Mesenchymal stem cell (in vitro differentiated cells and primary cell): Measurements from ENCODE around the gene REPIN1.
A peak's percentile ranks its signal among the peaks of the same experiment; 100 is the strongest.

ENCODE experiments used
- DNase-seq: peaks from one replicate; pipeline ENCODE4 v3.0.0-alpha.2; 2013
- H2AFZ ChIP-seq: one replicate; pipeline ENCODE4 v1.6.1; 2013; ENCODE audit warnings: low read depth, mild to moderate bottlenecking, control low read depth, inconsistent platforms, low read length, moderate library complexity
- H2AK5ac ChIP-seq: 2 replicates; pipeline ENCODE4 v1.6.1; 2013; ENCODE audit warnings: low read length, moderate library complexity, mild to moderate bottlenecking, inconsistent platforms; ENCODE audit not compliant: severe bottlenecking
- H2BK120ac ChIP-seq: one replicate; pipeline ENCODE4 v1.6.1; 2013; ENCODE audit warnings: low read depth, mild to moderate bottlenecking, inconsistent platforms, low read length, moderate library complexity
- H2BK12ac ChIP-seq, 2 experiments: one replicate each; pipeline ENCODE4 v1.6.1; 2013; ENCODE audit warnings: inconsistent platforms in 2 of 2, low read length in 2 of 2, mild to moderate bottlenecking in 2 of 2, moderate library complexity in 2 of 2, control low read depth in 1 of 2
- H2BK15ac ChIP-seq: one replicate; pipeline ENCODE4 v1.6.1; 2013; ENCODE audit warnings: mild to moderate bottlenecking, low read depth, inconsistent platforms; ENCODE audit not compliant: poor library complexity, severe bottlenecking
- H2BK5ac ChIP-seq: 2 replicates; pipeline ENCODE4 v1.6.1; 2013; ENCODE audit warnings: low read depth, mild to moderate bottlenecking, low read length, control low read depth, inconsistent platforms; ENCODE audit not compliant: poor library complexity, severe bottlenecking
- H3K14ac ChIP-seq, 2 experiments: one replicate each; pipeline ENCODE4 v1.6.1; 2013; ENCODE audit warnings: inconsistent platforms in 2 of 2, low read length in 2 of 2, control low read depth in 1 of 2, mild to moderate bottlenecking in 1 of 2, moderate library complexity in 1 of 2
- H3K18ac ChIP-seq, 2 experiments: one replicate each; pipeline ENCODE4 v1.6.1; 2013; ENCODE audit warnings: inconsistent platforms in 2 of 2, low read length in 2 of 2, control low read depth in 1 of 2, low read depth in 1 of 2, mild to moderate bottlenecking in 1 of 2
- H3K23ac ChIP-seq, 2 experiments: one replicate each; pipeline ENCODE4 v1.6.1; 2013; ENCODE audit warnings: inconsistent platforms in 2 of 2, low read length in 2 of 2, mild to moderate bottlenecking in 2 of 2, moderate library complexity in 2 of 2, control low read depth in 1 of 2
- H3K27ac ChIP-seq: 2 replicates; pipeline ENCODE4 v1.5.1; 2013; ENCODE audit warnings: mild to moderate bottlenecking, moderate library complexity, low read length, control low read depth, inconsistent platforms; ENCODE audit not compliant: poor library complexity, severe bottlenecking
- H3K27me3 ChIP-seq, 2 experiments: 2 replicates each; pipeline versions ENCODE4 v1.6.1 to v1.7.0; 2013; ENCODE audit warnings: low read length in 2 of 2, mild to moderate bottlenecking in 2 of 2, moderate library complexity in 2 of 2, control low read depth in 1 of 2, inconsistent platforms in 1 of 2; ENCODE audit not compliant: control insufficient read depth in 1 of 2, insufficient read depth in 1 of 2
- H3K36me3 ChIP-seq, 2 experiments: 2 replicates each; pipeline versions ENCODE4 v1.6.1 to v1.7.0; 2013; ENCODE audit warnings: low read length in 2 of 2, control low read depth in 1 of 2, inconsistent platforms in 1 of 2, low read depth in 1 of 2, mild to moderate bottlenecking in 1 of 2; ENCODE audit not compliant: insufficient read depth in 2 of 2, control insufficient read depth in 1 of 2
- H3K4ac ChIP-seq, 2 experiments: one replicate each; pipeline ENCODE4 v1.6.1; 2013; ENCODE audit warnings: inconsistent platforms in 2 of 2, low read length in 2 of 2, mild to moderate bottlenecking in 2 of 2, moderate library complexity in 2 of 2, control low read depth in 1 of 2, low read depth in 1 of 2
- H3K4me1 ChIP-seq: 2 replicates; pipeline ENCODE4 v1.6.1; 2013; ENCODE audit warnings: low read depth, low read length, control low read depth; ENCODE audit not compliant: control insufficient read depth, insufficient read depth
- H3K4me2 ChIP-seq: 2 replicates; pipeline ENCODE4 v1.6.1; 2013; ENCODE audit warnings: low read length, mild to moderate bottlenecking, inconsistent platforms; ENCODE audit not compliant: poor library complexity, severe bottlenecking
- H3K4me3 ChIP-seq, 2 experiments: 2 replicates each; pipeline versions ENCODE4 v1.5.1 to v1.7.0; 2013; ENCODE audit warnings: low read length in 2 of 2, mild to moderate bottlenecking in 2 of 2, control low read depth in 1 of 2, low read depth in 1 of 2; ENCODE audit not compliant: insufficient read depth in 1 of 2
- H3K79me1 ChIP-seq: replicated peaks from 2 replicates; pipeline ENCODE4 v1.6.1; 2013; ENCODE audit warnings: mild to moderate bottlenecking, control low read depth, low read length, inconsistent platforms; ENCODE audit not compliant: poor library complexity, severe bottlenecking
- H3K9ac ChIP-seq: 2 replicates; pipeline ENCODE4 v1.7.0; 2013; ENCODE audit warnings: mild to moderate bottlenecking, low read length, moderate library complexity
- H3K9me3 ChIP-seq: 2 replicates; pipeline ENCODE4 v1.7.0; 2013; ENCODE audit warnings: mild to moderate bottlenecking, low read length; ENCODE audit not compliant: control insufficient read depth
- H4K8ac ChIP-seq: one replicate; pipeline ENCODE4 v1.6.1; 2013; ENCODE audit warnings: inconsistent platforms, mild to moderate bottlenecking, low read length, moderate library complexity
- H4K91ac ChIP-seq: one replicate; pipeline ENCODE4 v1.6.1; 2013; ENCODE audit warnings: mild to moderate bottlenecking, low read length, inconsistent platforms
- WGBS: methylation state at CpG from one replicate; pipeline ENCODE4 v1.1.7; 2013; ENCODE audit warnings: mixed read lengths; 5-methylcytosine and 5-hydroxymethylcytosine counted together

The REPIN1 gene

GRCh38 chr7:150325110-150325611 is 43.5 kb upstream of the REPIN1 start:
- H4K91ac ChIP-seq = no peak overlapping the region
- H3K36me3 ChIP-seq = no peaks in the 10 kb centered on the region
- H3K27ac ChIP-seq = no peak overlapping the region
- H3K18ac ChIP-seq = no peak overlapping the region
- H2AFZ ChIP-seq = no peak overlapping the region
- H2BK120ac ChIP-seq = no peak overlapping the region
- H4K8ac ChIP-seq = peak overlapping the region; percentile 19
- no peak overlapping the region for H2BK15ac ChIP-seq
- peak; percentile 46 for DNase-seq
- H3K9me3 ChIP-seq = no peaks in the 10 kb centered on the region
- peak overlapping the region in 1 of 2 experiments; percentile 6 for H2BK12ac ChIP-seq
- H2BK5ac ChIP-seq = no peak overlapping the region
- no peaks in the 10 kb centered on the region for H3K4me1 ChIP-seq
- peak overlapping the region in 1 of 2 experiments; percentile 26 for H3K14ac ChIP-seq
- no peak overlapping the region for H3K4me3 ChIP-seq
- H2AK5ac ChIP-seq = no peak overlapping the region
- no peak overlapping the region for H3K9ac ChIP-seq
- peak overlapping the region in 1 of 2 experiments; percentile 11 for H3K4ac ChIP-seq
- no peaks in the 10 kb centered on the region for H3K79me1 ChIP-seq
- H3K4me2 ChIP-seq = no peak overlapping the region
- peak overlapping the region in 1 of 2 experiments; percentile 70 for H3K23ac ChIP-seq
- peaks cover 8 to 19% of the 10 kb centered on the region in 2 experiments for H3K27me3 ChIP-seq
- WGBS = 88% methylated on average over 10 of the region's 10 CpGs

DNA sequence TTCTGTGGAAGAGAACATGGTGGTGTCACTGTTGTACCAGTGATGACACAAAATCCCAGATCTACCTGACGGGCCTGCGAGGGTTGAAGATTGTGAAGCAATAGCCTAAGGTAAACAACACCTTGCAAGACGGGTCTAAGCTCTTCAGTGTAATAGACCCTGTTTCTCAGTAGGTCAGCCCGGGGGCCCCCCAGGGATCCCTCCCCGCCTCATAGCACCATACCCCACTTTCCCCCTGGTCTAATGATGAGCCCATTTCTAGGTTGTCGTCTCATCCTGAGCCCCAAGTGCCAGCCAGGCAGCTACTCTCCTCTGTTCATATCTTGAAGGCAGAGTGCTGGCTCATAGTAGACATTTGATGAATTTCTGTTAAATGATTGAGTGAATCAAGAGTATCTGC is 42.7 kb upstream of the REPIN1 start:
- Histone ChIP-seq H3K9ac (no peak overlapping the region), H2AFZ (no peak overlapping the region), H3K79me1 (no peaks in the 10 kb centered on the region)

GRCh38 chr7:150326657-150327268 is 41.9 kb upstream of the REPIN1 start:
- H3K14ac ChIP-seq = no peak overlapping the region
- H2BK5ac ChIP-seq = no peak overlapping the region
- H2AFZ ChIP-seq = no peak overlapping the region
- H3K4me2 ChIP-seq = no peak overlapping the region
- no peak for DNase-seq
- peaks cover 8 to 19% of the 10 kb centered on the region in 2 experiments for H3K27me3 ChIP-seq
- no peaks in the 10 kb centered on the region for H3K9me3 ChIP-seq
- no peak overlapping the region for H2BK12ac ChIP-seq
- H3K4me3 ChIP-seq = no peak overlapping the region
- no peaks in the 10 kb centered on the region for H3K79me1 ChIP-seq
- no peaks in the 10 kb centered on the region for H3K4me1 ChIP-seq
- no peak overlapping the region for H2BK15ac ChIP-seq
- no peak overlapping the region for H3K9ac ChIP-seq
- H2BK120ac ChIP-seq = no peak overlapping the region
- no peak overlapping the region for H2AK5ac ChIP-seq
- WGBS = 91% methylated on average over 4 of the region's 4 CpGs
- H4K91ac ChIP-seq = no peak overlapping the region
- no peak overlapping the region for H4K8ac ChIP-seq
- no peak overlapping the region for H3K18ac ChIP-seq
- no peak overlapping the region for H3K23ac ChIP-seq
- no peak overlapping the region for H3K27ac ChIP-seq
- H3K4ac ChIP-seq = no peak overlapping the region
- no peaks in the 10 kb centered on the region for H3K36me3 ChIP-seq

More for the DNA sequence above, 42.7 kb upstream of the REPIN1 start:
- Histone ChIP-seq H4K91ac (no peak overlapping the region), H3K4me3 (no peak overlapping the region), H3K4me1 (no peaks in the 10 kb centered on the region), H2BK15ac (no peak overlapping the region), H2BK120ac (no peak overlapping the region), H3K18ac (no peak overlapping the region), H3K27ac (no peak overlapping the region), H3K14ac (no peak overlapping the region), H2BK12ac (no peak overlapping the region), H3K23ac (no peak overlapping the region), H3K36me3 (no peaks in the 10 kb centered on the region), H3K4me2 (no peak overlapping the region), H2AK5ac (no peak overlapping the region), H3K9me3 (no peaks in the 10 kb centered on the region), H2BK5ac (no peak overlapping the region), H3K27me3 (peaks cover 8 to 19% of the 10 kb centered on the region in 2 experiments), H4K8ac (no peak overlapping the region), H3K4ac (no peak overlapping the region)
- no peak for DNase-seq
- 97% methylated on average over 6 of the region's 6 CpGs for WGBS

- Histone ChIP-seq H3K4ac (no peak overlapping the region), H3K18ac (no peak overlapping the region), H3K4me3 (no peak overlapping the region), H3K27ac (no peak overlapping the region), H2AK5ac (no peak overlapping the region), H2BK5ac (no peak overlapping the region), H2AFZ (no peak overlapping the region), H3K79me1 (no peaks in the 10 kb centered on the region), H3K36me3 (no peaks in the 10 kb centered on the region), H3K14ac (no peak overlapping the region), H3K27me3 (peaks cover 8 to 19% of the 10 kb centered on the region in 2 experiments), H3K4me2 (no peak overlapping the region), H2BK120ac (no peak overlapping the region), H2BK12ac (no peak overlapping the region), H3K9ac (no peak overlapping the region), H4K91ac (no peak overlapping the region), H3K23ac (no peak overlapping the region), H2BK15ac (no peak overlapping the region), H4K8ac (no peak overlapping the region), H3K4me1 (no peaks in the 10 kb centered on the region), H3K9me3 (no peaks in the 10 kb centered on the region)
- no peak for DNase-seq
- WGBS = 79% methylated on average over 3 of the region's 3 CpGs
Observed at GRCh38 chr7:150327308-150327707, 41.3 kb upstream of the REPIN1 start.
